GM12878 (cell line): ENCODE data around the gene GSG1L. TPM values are rescaled to one million over a fixed set of nuclear protein-coding genes. Genes with fewer than 3 reads are reported as not detected.

Source experiments
- ATAC-seq: fragments of 200-7000 bp; cut with Tn5 transposase; 3 replicates; pipeline ENCODE4 v1.9.1; 2020; ENCODE audit warnings: mild to moderate bottlenecking, moderate library complexity
- BruUV-seq: library from RNA; stranded (reverse); fragments of 400-500 nt; replicated peaks from 2 replicates; lab custom pipeline; 2021; lab: Mats Ljungman, UMichigan
- CTCF ChIA-PET: fragments of 300-600 bp; sonication (Branson Sonifier 250); formaldehyde crosslinking; extraction: SDS; loops from one replicate; lab custom pipeline; 2021; ENCODE audit warnings: inconsistent platforms; lab: Yijun Ruan, JAX
- POLR2A ChIA-PET: fragments of 350-600 bp; formaldehyde crosslinking; extraction: SDS; loops from one replicate; lab custom pipeline; 2021; ENCODE audit warnings: inconsistent platforms; lab: Charles Lee
- RAD21 ChIA-PET: fragments of 300-600 bp; sonication (Branson Sonifier 250); formaldehyde crosslinking; loops from one replicate; lab custom pipeline; 2023; ENCODE audit warnings: antibody characterized with exemption; ENCODE audit not compliant: unreplicated experiment; lab: Charles Lee
- SMC1A ChIA-PET: fragments of 300-600 bp; sonication (Branson Sonifier 250); formaldehyde crosslinking; loops from one replicate; lab custom pipeline; 2023; ENCODE audit not compliant: unreplicated experiment, uncharacterized antibody; lab: Charles Lee
- DNase-seq: peaks from one replicate; pipeline ENCODE4 v3.0.0-alpha.2; 2011; ENCODE audit warnings: low read depth, low spot score
- FAIRE-seq: peaks from 3 replicates; lab custom pipeline; 2011; peaks lifted over from hg19 to GRCh38; lab: Jason Lieb, UNC
- H2AFZ ChIP-seq: 2 replicates; pipeline ENCODE4 v1.6.0; 2011; ENCODE audit warnings: low read depth, low read length, control low read depth; ENCODE audit not compliant: control insufficient read depth
- H3K27ac ChIP-seq: 2 replicates; pipeline ENCODE4 v1.5.1; 2011; ENCODE audit warnings: control low read depth; ENCODE audit not compliant: control insufficient read depth, insufficient read depth
- H3K27me3 ChIP-seq, 2 experiments: replicated peaks in 1 of 2; 2 replicates each; pipeline versions ENCODE4 v1.6.0 to v1.6.1; 2011; ENCODE audit warnings: low read length in 1 of 2; ENCODE audit not compliant: control insufficient read depth in 2 of 2, insufficient read depth in 2 of 2
- H3K36me3 ChIP-seq, 2 experiments: 2 replicates each; pipeline ENCODE4 v1.5.1; 2011; ENCODE audit warnings: low read length in 1 of 2; ENCODE audit not compliant: control insufficient read depth in 2 of 2, insufficient read depth in 2 of 2
- H3K4me1 ChIP-seq: 2 replicates; pipeline ENCODE4 v1.6.1; 2011; ENCODE audit warnings: mild to moderate bottlenecking, low read length, moderate library complexity, mixed read lengths; ENCODE audit not compliant: control insufficient read depth, insufficient read depth
- H3K4me2 ChIP-seq: 2 replicates; pipeline ENCODE4 v1.6.0; 2011; ENCODE audit warnings: control low read depth; ENCODE audit not compliant: control insufficient read depth, insufficient read depth
- H3K4me3 ChIP-seq: fragments of 200-600 bp; sonication (generic); 2 replicates; pipeline ENCODE4 v1.5.1; 2016
- H3K79me2 ChIP-seq: 2 replicates; pipeline ENCODE4 v1.6.0; 2011; ENCODE audit warnings: low read length; ENCODE audit not compliant: control insufficient read depth, insufficient read depth
- H3K9ac ChIP-seq: 2 replicates; pipeline ENCODE4 v1.8.0; 2011; ENCODE audit warnings: low read length, control low read depth, mixed read lengths; ENCODE audit not compliant: control insufficient read depth, insufficient read depth
- H3K9me3 ChIP-seq: replicated peaks from 3 replicates; pipeline ENCODE4 v1.5.1; 2011; ENCODE audit warnings: mild to moderate bottlenecking, low read length; ENCODE audit not compliant: control insufficient read depth, insufficient read depth
- H4K20me1 ChIP-seq: 2 replicates; pipeline ENCODE4 v1.6.0; 2011; ENCODE audit not compliant: control insufficient read depth, insufficient read depth
- BACH1 ChIP-seq: fragments of 450-650 bp; IDR thresholded peaks from 2 replicates; pipeline ENCODE4 v1.6.1; 2017; ENCODE audit warnings: mild to moderate bottlenecking, borderline replicate concordance
- FOS ChIP-seq: IDR thresholded peaks from 3 replicates; pipeline ENCODE4 v1.6.1; 2011; ENCODE audit warnings: borderline replicate concordance; ENCODE audit not compliant: insufficient read length; ENCODE audit errors: extremely low read depth
- GATAD2B ChIP-seq: fragments of 450-650 bp; conservative IDR thresholded peaks from 2 replicates; pipeline ENCODE4 v1.6.1; 2017; ENCODE audit warnings: low read depth, mild to moderate bottlenecking, moderate library complexity
- IRF4 ChIP-seq: IDR thresholded peaks from 2 replicates; pipeline ENCODE4 v1.6.1; 2011; ENCODE audit warnings: low read depth, low read length
- LARP7 ChIP-seq: fragments of 450-650 bp; IDR thresholded peaks from 2 replicates; pipeline ENCODE4 v1.6.1; 2017; ENCODE audit warnings: mild to moderate bottlenecking
- NFYB ChIP-seq: IDR thresholded peaks from 2 replicates; pipeline ENCODE4 v1.6.1; 2011; ENCODE audit warnings: low read depth, mild to moderate bottlenecking, low read length, improper control_type of control experiment, moderate library complexity; ENCODE audit not compliant: insufficient read depth
- NR2C2 ChIP-seq: IDR thresholded peaks from 2 replicates; pipeline ENCODE4 v1.6.1; 2011; ENCODE audit warnings: borderline replicate concordance, low read depth; ENCODE audit not compliant: control insufficient read depth, insufficient read length
- PAX8 ChIP-seq: fragments of 450-650 bp; IDR thresholded peaks from 2 replicates; pipeline ENCODE4 v1.6.1; 2017; ENCODE audit warnings: mild to moderate bottlenecking, moderate library complexity
- RAD21 ChIP-seq: IDR thresholded peaks from 2 replicates; pipeline ENCODE4 v1.6.1; 2011; ENCODE audit warnings: mild to moderate bottlenecking, low read depth, low read length, moderate library complexity; ENCODE audit not compliant: insufficient read depth
- SMAD1 ChIP-seq: fragments of 450-650 bp; IDR thresholded peaks from 2 replicates; pipeline ENCODE4 v1.6.1; 2018; ENCODE audit warnings: mild to moderate bottlenecking, low read depth; ENCODE audit not compliant: partially characterized antibody
- SPI1 ChIP-seq: IDR thresholded peaks from 2 replicates; pipeline ENCODE4 v1.6.1; 2011; ENCODE audit warnings: low read depth, mild to moderate bottlenecking, low read length, moderate library complexity, borderline replicate concordance; ENCODE audit not compliant: insufficient read depth
- WGBS: methylation state at CpG from one replicate; pipeline ENCODE4 v1.1.6; 2016; ENCODE audit warnings: low lambda C conversion rate; ENCODE audit not compliant: insufficient replicate concordance, insufficient coverage; ENCODE audit errors: missing lambda C conversion rate; 5-methylcytosine and 5-hydroxymethylcytosine counted together
- in situ Hi-C: fragments of 300-500 bp; cut with MboI; formaldehyde crosslinking; loops from 9 replicates; pipeline ENCODE4 v1.14.3; 2018; ENCODE audit warnings: mixed read lengths
- intact Hi-C: fragments of 100-400 bp; cut with micrococcal nuclease; formaldehyde crosslinking; loops from one replicate; pipeline ENCODE4 v1.14.2; 2022; ENCODE audit not compliant: unreplicated experiment
- polyA plus RNA-seq, 11 experiments: library from polyadenylated mRNA; depleted of rRNA in 4 of 11; unstranded in 6 of 11; stranded (reverse) in 5 of 11; fragments of >200 nt; fragmentation: Nextera tagmentation in 4 of 11; fragmentation: Illumina TruSeq in 1 of 11; extraction: Ambion mirVana in 4 of 11; extraction: Trizol in 1 of 11; gene quantifications; 1 replicate in 1 of 11; 2 replicates in 10 of 11; pipeline versions ENCODE4 v1.2.1 to v1.2.3, GENCODE V29; 2011 to 2016; ENCODE audit warnings: inconsistent platforms in 2 of 11, missing spikeins in 2 of 11, low read depth in 1 of 11
- total RNA-seq, 4 experiments: library from RNA; depleted of rRNA in 3 of 4; stranded (reverse); fragments of >200 nt in 3 of 4; fragmentation: Illumina TruSeq in 1 of 4; extraction: Trizol in 1 of 4; gene quantifications; 2 replicates each; pipeline versions ENCODE4 v1.2.1 to v1.2.3, GENCODE V29; 2013 to 2021

The GSG1L gene
- total and polyA plus RNA-seq, 10 of the 15 experiments (the other 5 are each of a cell fraction or from before 2014, with no cell fraction given): not detected

GRCh38 chr16:27799896-27800295, 263.6 kb downstream of the GSG1L start (continued):
- no peak for TF ChIP-seq BACH1
- TF ChIP-seq SMAD1: no peak
- TF ChIP-seq NR2C2: no peak
- TF ChIP-seq LARP7: no peak

- no peak overlapping the region for H2AFZ ChIP-seq
- no peak overlapping the region for H3K27ac ChIP-seq
- WGBS: 9% methylated on average over 5 of the region's 5 CpGs
- SMC1A ChIA-PET: no interaction called here
- H3K4me1 ChIP-seq: no peaks in the 10 kb centered on the region
- H3K36me3 ChIP-seq: no peaks in the 10 kb centered on the region
- no peak overlapping the region for H3K4me2 ChIP-seq
- BruUV-seq: no TSS peak
- H3K9me3 ChIP-seq: no peaks in the 10 kb centered on the region
- DNase-seq: no peak
- no peak for FAIRE-seq
- no peak overlapping the region for H3K9ac ChIP-seq
- no peaks in the 10 kb centered on the region; a peak in 1 of 4 replicates for H3K27me3 ChIP-seq
- POLR2A ChIA-PET: interaction anchor here (0.6 kb wide), 2 partner anchors 12 to 73 kb away, joined by 3 read pairs; no protein-coding TSS in a partner anchor
- no peak for TF ChIP-seq RAD21
- no peak for TF ChIP-seq GATAD2B
- TF ChIP-seq NFYB: no peak
- TF ChIP-seq FOS: no peak
- no peak for TF ChIP-seq SPI1
- no peak for TF ChIP-seq IRF4
- TF ChIP-seq PAX8: no peak
- no peak overlapping the region for H3K4me3 ChIP-seq
- H4K20me1 ChIP-seq: no peaks in the 10 kb centered on the region
- RAD21 ChIA-PET: no interaction called here
- in situ Hi-C loops (no loop called here), intact Hi-C loops (no loop called here)
- no peaks in the 10 kb centered on the region for H3K79me2 ChIP-seq
- CTCF ChIA-PET: no interaction called here
- ATAC-seq: no peak
Observed at GRCh38 chr16:27798241-27798640, 265.3 kb downstream of the GSG1L start.
